ENCODE data around the gene GALNT2.
A peak's percentile ranks its signal among the peaks of the same experiment; 100 is the strongest.

GALNT2 gene

DNA sequence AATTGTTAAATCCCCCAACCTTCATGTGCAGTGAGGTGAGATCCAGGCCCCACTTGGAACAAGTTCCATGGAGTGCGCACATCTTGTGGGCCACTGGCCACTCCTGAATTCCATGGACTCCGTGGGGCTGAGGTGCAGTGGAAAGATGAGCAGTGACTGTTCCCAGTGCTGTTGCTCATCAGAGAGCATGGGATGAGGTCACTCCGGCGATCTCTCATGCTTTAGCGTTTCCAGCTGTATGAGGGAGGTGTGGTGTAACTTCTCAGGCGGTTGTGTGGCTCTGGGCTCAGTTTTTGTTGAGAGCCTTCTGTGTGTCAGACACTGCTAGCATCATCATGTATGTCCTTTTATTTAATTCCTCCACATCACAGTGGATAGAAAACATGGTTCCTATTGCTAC lies 96.2 kb downstream of the GALNT2 start:
- DNase-seq (ENCODE audit: low read depth in 2 of 2) = no peak

DNA sequence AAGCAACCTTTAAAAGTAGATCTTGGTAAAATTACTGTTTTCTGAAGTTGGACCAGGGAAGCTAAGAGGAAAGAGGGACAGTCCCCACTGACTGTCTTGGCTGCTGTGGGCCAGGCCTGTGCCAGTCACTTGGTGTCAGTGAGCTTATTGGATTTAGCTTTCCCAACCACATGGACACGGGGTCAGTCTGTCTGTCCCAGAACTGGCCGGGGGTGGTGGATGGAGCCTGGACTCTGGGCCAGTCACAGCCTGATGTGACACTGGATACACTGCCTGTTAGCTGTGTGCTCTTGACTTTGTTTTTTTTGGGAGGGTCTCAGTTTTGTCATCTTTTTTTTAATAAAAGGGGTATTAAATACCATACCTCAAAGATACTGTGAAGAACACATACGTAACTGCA lies 96.7 kb downstream of the GALNT2 start:
- DNase-seq (ENCODE audit: low read depth in 2 of 2) = no peak

DNA sequence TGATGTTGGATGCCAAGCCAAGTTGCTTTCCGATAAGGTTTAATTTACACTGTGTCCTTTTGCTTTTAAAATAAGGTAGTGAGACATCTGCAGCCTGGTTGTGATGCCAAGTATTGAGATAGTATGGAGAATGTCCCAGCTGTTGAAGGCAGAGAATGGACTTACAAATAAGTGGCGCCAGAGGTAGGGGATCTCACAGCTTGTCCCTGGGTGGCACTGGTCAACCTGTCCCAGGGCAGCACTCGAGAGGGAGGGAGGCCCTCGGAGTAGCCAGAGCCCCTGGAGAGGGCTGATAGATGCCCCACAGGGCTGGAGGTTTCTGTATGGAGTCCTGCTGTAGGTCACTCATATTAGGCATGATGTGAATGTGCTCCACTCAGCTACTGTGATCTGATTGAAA lies 98.5 kb downstream of the GALNT2 start:
- DNase-seq (ENCODE audit: low read depth in 2 of 2) = no peak

DNA sequence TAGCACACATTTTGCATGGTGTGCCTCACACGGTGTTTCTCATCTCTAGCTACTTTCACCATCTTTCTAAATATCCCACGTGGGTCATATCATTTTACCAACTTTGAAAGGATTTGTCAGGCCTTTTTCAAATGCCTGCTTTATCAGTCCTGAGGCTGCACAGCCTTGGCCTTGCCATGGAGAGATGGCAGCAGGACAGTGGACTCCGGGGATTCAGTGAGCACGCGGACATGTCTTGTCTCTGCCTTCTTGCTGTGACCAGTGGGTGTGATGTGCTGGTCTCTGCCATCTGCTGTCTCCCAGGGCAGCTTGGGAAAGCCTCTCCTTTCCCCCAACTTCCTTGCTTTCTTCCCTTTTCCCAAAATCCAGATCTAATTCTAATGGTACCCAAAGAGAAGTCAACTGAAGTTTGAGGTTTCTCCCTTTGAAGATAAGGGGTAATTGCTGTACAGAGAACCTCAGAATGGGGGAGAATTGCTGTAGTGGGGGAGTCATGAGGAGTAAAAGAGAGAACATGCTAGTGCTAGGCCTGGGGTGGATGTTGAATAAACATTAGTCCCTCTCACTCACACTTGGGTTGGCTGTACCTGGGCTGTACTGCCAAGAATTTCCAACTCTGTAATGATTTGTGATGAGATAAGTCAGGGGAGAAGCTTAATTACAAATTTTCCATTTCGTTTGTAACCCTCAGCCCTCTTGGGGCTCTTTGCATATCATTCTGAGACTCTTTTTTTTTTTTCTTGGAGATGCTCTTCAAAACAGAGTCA lies 99.5 kb downstream of the GALNT2 start:
- DNase-seq (ENCODE audit: low read depth in 2 of 2) = no peak

DNA sequence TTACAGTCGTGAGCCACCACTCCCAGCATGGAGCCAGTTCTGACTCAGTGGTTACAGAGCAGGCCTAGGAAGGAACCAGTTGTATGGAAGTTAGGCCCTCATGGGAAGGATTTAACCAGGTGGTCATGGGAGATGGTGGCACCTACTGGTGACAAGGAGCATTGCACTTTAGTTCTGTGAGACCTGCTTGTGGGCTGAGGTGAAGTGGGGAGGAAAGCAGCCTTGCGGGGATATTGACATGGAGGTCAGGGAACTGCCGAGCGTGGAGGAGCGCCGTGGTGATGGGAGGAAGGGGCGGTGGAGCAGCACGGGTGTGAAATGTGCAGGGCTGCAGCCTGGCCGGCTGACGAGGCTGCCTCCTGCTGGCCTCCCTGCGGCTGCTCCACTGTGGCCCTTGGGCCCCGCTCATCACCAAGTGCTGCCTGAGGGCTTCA lies 100.4 kb downstream of the GALNT2 start:
- DNase-seq (ENCODE audit: low read depth in 2 of 2) = peak in 1 of 2 donors; percentile 16

DNA sequence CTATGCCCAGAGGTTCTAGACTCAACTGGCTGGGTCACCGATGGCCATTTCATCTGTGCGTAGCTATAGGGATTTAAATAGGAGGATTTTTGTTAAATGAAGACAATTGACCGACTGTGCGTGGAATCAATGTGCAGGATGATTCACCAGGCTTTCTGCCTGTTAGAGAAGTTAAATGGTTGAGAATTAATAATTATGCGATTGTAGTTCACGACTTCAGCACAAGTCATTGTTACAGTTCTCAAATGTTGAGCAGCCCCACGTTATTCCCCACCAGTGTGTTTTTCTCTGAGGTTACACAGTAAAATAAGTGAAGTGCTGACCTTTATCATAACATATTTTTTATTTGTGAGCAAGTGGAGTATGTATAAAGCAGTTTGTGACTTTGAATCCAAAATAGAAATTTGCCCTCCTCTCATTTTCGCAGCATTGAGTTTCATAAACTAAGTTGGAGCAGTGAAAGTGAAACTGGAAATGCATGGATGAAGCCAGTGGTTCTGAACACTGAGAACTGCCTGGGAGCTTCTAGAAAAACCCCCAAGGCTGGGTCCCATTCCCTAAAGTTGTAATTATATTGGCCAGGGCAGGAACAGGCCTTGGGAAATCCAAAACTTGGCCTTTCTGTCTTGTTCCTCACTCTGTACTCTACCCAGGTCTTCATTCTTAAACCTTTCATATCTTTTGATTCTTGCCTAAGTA lies 102.6 kb downstream of the GALNT2 start:
- DNase-seq (ENCODE audit: low read depth in 2 of 2) = no peak

DNA sequence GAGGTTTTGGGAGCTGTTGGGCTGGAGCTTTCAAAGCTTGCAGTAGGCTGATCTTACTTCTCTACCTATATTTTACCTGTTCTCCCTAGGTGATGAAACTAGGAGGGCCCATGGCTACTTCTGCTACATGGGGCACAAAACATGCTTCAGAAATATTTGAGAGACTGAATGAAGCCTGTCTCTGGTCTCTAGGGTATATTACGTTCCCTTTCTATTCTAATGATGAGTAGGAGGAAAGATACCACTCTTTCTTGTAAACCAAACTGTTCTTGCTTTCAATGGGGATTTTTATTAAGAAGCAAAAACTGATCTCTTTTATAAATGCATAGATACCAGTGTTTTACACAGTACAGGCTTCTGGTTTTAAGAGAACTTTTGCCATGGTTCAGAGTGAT lies 103.1 kb downstream of the GALNT2 start:
- no peak for DNase-seq (ENCODE audit: low read depth in 2 of 2)

DNA sequence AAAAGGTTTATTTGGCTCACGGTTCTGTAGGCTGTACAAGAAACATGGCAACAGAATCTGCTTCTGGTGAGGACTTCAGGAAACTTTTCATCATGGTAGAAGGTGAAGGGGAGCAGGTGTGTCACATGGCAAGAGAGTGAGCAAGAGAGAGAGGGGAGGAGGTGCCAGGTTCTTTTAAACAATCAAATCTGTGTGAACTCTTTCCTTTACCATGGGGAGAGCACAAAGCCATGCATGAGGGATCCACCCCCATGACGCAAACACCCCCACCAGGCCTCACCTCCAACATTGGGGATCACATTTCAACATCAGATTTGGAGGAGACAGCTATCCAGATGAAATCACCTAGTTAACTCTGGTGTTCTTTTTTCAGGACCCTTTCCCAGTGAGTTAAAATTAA lies 103.6 kb downstream of the GALNT2 start:
- DNase-seq (ENCODE audit: low read depth in 2 of 2) = no peak

DNA sequence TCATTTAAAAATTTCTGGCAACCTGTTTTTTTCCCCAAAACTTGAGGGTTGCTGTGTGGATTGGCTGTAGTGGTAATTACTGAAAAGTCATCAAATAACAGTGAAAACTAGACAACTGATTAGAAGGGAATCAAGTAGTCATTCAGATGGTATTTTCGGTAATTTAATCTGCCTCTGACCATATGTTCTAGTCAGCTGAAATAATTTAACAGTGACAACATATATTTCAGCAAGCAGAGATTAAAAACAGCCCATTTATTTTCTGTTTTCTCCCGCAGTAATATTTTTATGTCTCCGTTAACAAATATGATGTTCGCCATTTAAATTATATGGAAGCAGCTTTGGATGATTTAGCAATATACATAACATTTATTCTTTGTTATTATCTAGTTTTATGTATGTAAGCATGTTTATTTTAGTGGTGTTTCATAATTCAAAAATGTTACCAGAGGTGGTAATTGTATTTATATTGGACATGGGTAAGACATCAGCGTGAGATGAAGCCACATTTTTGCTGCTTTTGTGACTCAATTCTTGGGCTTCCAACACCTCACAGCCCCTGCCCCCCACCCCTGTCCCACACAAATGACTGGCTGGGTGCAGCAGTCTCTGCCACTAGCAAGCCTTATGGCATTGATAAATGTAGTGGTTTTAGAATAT lies 104.4 kb downstream of the GALNT2 start:
- DNase-seq (ENCODE audit: low read depth in 2 of 2) = no peak

DNA sequence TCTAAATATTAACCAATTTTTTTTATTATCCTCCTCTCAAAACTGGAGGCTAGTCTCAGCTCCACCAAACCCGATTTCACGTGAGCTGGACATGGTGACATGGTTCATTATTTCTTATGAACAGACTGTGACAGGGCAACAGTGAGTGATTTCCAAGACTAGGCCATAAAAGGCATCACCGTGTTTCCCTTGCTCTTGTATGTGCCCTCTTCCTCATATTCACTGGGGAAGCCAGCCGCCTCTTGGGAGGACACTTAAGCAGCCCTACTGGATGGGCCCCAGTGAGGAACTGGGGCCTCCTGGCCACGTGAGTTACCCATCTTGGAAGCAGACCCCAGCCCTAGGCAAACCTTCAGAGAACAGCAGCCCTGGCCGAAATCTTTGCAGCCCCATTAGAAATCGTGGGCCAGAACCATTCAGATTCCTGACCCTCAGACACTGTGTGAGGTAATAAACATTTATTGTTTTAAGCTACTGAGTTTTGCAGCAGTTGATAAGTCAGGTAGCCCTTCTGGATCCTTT lies 105.0 kb downstream of the GALNT2 start:
- DNase-seq (ENCODE audit: low read depth in 2 of 2) = no peak

DNA sequence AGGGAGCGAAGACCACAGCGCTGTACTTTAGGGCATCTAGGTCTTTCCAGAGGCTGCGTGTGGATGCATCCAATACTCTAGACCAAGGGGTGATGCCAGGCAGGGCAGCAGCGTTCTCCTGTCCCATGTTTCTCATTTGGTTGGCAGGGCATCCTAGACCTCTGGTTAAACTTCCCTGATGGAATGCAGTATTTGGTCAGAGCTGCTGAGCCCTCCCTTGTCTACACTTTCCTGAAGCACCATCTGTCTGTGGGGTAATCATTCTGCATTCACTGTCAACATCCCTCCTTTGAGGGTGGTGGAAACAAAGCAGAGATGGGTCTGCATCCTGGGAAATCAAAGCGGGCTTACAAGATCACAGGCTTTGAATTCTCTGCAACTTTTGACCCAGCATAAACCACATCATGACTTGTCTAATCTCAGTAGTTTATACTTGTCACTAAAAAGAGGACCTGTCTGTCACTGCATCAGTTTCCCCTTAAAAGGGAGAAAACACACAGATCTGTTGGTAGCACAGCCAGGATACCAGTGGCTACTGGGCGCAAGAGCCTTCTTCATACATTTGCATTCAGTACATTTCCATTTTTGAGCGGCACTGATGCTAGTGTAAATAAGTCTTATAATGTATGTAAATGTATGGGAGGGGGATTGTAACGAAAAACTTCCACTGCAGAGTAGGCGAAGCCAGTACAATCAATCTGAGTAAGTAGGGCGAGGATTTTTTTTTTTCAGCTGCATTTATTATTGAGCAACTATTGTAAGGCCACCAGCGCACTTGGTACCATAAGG lies 106.3 kb downstream of the GALNT2 start:
- DNase-seq (ENCODE audit: low read depth in 2 of 2) = no peak

DNA sequence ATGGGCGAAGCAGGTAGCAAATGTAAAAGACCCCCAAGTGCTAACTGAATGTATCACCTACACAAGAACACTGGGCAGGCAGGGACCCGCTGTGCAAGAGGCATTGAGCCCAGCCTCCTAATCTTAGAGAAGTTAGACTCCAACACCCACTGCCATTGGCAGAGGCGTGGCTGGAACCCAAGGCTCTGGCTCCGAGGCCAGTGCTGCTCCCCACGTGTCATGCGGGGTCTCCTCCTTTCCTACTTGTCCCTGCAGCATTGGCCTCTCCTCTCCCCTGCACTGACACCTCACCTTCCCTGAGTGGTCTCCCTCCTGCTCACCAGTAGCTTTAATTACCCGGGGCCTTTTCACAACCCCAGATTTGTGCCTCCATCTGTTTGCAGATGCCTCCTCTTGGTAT lies 107.0 kb downstream of the GALNT2 start:
- DNase-seq (ENCODE audit: low read depth in 2 of 2) = no peak

DNA sequence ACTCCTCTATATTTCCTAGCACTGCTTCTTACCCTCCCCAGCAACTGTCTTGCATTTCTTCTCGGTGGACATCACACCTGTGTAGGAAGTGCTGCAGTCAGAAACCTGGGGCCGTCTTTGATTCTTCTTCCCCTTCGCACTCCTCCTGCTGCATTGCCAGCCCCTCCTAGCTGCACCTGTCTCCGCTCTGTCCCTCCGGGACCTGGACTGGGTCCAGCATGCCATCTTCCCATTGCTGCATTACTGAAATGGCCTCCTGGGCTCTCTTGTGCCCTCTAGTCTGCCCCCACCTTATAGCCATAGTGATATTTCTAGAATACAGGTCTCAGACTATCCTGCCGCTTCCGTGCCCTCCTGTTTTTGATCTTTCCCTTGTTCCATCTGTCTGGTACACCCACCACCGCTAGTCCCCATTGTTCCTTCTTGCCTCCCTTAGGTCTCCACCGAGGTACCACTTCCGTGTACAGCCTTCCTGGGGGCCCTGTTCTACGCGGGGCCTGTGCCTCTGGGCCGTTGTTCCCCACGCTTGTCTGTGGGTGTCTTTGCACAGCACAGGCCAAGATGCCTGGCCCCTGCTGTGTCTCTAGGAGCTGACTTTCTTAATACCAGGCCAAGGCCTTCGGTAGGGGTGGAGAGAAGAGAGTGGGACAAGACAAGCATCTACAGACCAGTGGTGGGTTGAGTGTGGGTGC lies 107.6 kb downstream of the GALNT2 start:
- DNase-seq (ENCODE audit: low read depth in 2 of 2) = no peak

DNA sequence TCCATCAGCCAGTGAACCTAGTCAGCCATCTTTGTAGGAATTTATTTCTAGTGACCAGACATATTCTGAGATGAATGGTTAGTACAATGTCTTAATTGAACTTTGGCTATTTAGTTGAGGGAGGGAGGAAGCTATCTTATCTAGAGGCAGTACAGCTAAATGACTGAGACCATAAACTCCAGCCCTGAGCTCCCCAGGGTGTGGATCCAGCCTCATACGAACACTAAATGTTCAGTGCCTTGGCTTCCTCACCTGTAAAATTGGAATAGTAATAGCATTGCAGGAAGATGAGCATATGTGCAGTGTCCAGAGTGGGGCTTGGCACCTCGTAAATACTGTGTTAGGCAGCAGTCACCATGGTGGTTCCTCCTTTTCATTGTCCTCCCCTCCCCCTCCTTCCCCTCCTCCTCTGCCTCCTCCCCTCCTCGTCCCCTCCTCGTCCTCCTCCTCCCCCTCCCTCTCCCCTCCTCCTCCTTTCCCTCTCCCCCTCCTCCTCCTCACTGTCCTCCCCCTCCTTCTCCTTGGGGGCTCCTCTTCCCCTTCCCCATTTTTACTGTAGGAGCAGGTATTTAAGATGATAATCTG lies 108.2 kb downstream of the GALNT2 start:
- no peak for DNase-seq (ENCODE audit: low read depth in 2 of 2)

DNA sequence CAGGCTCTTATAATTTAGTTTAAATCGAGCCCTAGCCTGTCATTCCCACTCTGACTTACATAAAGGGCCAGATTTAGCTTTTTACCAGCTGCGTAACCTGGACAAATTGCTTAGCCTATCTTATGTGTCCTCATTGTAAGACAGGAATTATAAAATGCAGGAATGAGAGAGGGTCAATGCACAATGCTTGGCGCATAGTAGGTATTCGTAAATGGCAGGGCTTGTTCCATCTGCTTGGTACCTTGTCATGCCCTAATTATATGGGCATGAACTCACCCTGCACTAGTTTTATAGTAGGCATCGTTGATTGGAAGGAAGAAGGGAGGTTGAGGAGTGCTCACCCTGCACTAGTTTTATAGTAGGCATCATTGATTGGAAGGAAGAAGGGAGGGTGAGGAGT lies 108.8 kb downstream of the GALNT2 start:
- no peak for DNase-seq (ENCODE audit: low read depth in 2 of 2)

DNA sequence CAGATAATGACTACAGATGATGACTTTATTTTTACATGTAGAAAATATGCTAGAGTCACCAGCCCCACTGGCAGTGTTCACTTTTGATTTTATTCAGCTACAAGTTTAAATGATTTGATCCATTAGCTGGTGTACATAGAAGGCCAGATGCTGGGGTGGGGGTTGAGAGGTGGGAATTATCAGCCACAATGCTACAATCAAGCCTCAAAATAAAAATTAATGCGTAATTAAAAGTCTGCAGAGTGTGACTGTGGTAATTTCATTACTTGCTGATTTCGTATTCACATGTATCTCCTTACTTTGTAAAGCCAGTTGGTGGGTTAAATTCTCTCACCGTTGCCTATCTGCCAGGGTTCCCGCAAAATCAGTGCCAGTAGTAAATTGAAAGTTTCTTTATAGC lies 109.3 kb downstream of the GALNT2 start:
- DNase-seq (ENCODE audit: low read depth in 2 of 2) = no peak

DNA sequence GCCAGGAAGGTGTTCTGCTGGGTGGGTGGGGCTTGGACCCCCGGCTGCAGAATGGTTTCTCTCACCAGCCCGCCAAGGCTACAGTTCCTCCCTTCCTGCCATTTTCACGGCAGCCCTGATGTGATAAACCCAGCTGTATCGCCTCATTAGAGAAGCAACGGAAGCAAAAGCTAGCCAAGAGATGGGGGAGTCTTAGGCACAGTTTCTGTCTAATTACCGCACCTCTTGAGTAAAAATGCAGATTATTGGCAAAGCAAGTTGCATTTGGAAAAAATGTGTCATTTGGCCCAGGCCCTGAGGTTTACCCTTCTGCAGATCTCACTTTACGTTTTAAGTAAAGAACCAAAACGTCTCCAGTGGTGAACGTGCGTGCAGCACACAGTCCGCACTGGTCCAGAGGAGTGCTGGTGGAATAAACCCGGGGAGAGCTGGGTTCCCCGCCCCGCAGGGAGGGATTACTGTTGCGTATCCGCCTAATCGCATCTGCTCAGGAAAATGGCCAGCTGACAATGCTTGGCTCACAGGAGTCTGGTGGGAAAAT lies 109.9 kb downstream of the GALNT2 start:
- DNase-seq (ENCODE audit: low read depth in 2 of 2) = no peak

DNA sequence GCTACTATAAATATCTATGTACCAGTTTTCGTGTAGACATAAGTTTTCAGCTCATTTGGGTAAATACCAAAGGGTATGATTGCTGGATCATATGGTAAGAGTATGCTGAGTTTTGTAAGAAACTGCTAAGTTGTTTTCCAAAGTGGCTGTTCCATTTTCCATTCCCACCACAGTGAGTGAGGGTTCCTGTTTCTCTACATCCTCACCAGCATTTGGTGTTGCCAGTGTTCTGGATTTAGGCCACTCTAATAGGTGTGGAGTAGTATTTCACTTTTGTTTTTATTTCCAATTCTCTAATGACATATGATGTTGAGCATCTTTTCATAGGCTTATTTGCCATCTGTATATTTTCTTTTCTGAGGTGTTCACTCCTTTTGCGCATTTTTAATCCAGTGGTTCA lies 112.2 kb downstream of the GALNT2 start:
- DNase-seq (ENCODE audit: low read depth in 2 of 2) = no peak

DNA sequence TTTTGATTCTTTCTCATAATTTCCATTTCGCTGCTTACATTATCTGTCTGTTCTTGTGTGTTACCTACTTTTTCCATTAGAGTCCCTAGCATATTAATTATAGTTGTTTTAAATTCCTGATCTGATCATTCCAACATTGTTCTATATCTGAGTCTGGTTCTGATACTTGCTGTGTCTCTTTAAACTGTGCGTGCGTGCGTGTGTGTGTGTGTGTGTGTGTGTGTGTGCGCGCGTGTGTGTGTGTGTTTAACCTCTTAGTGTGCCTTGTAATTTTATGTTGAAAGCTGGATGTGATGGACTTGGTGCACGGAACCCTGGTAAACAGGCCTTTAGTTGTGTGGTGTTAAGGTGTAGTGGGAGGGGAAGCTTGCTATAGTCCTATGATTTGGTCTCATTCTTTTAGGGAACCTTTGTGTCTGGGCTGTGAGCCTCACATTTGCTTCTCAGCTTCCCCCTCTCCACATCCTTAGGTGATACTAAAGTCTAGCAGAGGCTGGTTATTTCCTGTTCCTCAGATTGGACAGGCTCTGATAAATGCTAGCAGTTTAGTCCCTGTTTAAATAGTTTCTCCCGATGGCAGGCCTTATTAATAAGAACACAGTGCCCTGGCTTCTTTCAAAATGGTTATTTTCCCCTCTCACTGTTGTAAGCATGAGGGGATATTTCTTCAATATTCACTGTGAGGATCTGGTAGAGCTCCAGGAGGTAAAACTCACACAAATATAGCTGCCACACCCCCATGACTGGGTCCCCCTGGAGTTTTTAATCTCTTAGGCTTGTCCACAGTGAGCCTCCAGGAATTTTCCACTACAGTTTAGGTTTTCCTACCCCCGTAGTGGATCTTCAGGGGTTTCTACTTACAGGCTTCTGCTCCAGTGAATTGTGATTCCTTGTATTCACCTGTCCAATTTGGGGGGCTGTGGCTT lies 118.3 kb downstream of the GALNT2 start:
- no peak for DNase-seq (ENCODE audit: low read depth in 2 of 2)

Data from stimulated activated CD4-positive, alpha-beta T cell treated with anti-CD3 and anti-CD28 coated beads, Interleukin-1b, Interleukin-23, amount 100 ng/mL, for 1 hour (primary cell).